DMS 273 treated with DMSO at 0.1 percent for 48 hours (cell line): ENCODE data around the gene CCDC186.
"Not testable (repeated sequence)": the region's sequence is repeated elsewhere in the genome, so short reads cannot be mapped to it uniquely, and the experiment has no call there.

Source experiments
- DNase-seq: peaks from one replicate; lab custom pipeline; 2025; lab: John Stamatoyannopoulos, UW

Gene CCDC186

GRCh38 chr10:114173603-114173920 lies 441 bp downstream of the CCDC186 start:
- no peak for DNase-seq

- no peak for DNase-seq
Observed at GRCh38 chr10:114172776-114173602, 1.0 kb downstream of the CCDC186 start.

- no peak for DNase-seq
Observed at GRCh38 chr10:114172216-114172615, 1.8 kb downstream of the CCDC186 start.

GRCh38 chr10:114168450-114169009 lies 5.5 kb downstream of the CCDC186 start:
- DNase-seq = no peak

- DNase-seq = no peak
Observed at GRCh38 chr10:114167985-114168384, 6.0 kb downstream of the CCDC186 start.

GRCh38 chr10:114166494-114166893 lies 7.5 kb downstream of the CCDC186 start:
- no peak for DNase-seq

- DNase-seq = no peak
Observed at GRCh38 chr10:114166043-114166442, 8.0 kb downstream of the CCDC186 start.

GRCh38 chr10:114163062-114163461 lies 10.9 kb downstream of the CCDC186 start:
- DNase-seq = no peak

GRCh38 chr10:114157912-114158311 lies 16.1 kb downstream of the CCDC186 start:
- DNase-seq = no peak

GRCh38 chr10:114151892-114152291 lies 22.1 kb downstream of the CCDC186 start:
- no peak for DNase-seq

GRCh38 chr10:114151486-114151885 lies 22.5 kb downstream of the CCDC186 start:
- DNase-seq = no peak

GRCh38 chr10:114149476-114149875 lies 24.5 kb downstream of the CCDC186 start:
- DNase-seq = not testable (repeated sequence)

- DNase-seq = no peak
Observed at GRCh38 chr10:114143160-114143559, 30.8 kb downstream of the CCDC186 start.

- no peak for DNase-seq
Observed at GRCh38 chr10:114142018-114142417, 32.0 kb downstream of the CCDC186 start.

- DNase-seq = not testable (repeated sequence)
Observed at GRCh38 chr10:114140827-114141226, 33.2 kb downstream of the CCDC186 start.

GRCh38 chr10:114140036-114140435 lies 34.0 kb downstream of the CCDC186 start:
- no peak for DNase-seq

GRCh38 chr10:114138581-114138980 lies 35.4 kb downstream of the CCDC186 start:
- no peak for DNase-seq

- DNase-seq = no peak
Observed at GRCh38 chr10:114135476-114135875, 38.5 kb downstream of the CCDC186 start.

- no peak for DNase-seq
Observed at GRCh38 chr10:114131094-114131493, 42.9 kb downstream of the CCDC186 start.

- DNase-seq = no peak
Observed at GRCh38 chr10:114121031-114121430, 53.0 kb downstream of the CCDC186 start.

GRCh38 chr10:114118514-114118913 lies 55.5 kb downstream of the CCDC186 start:
- DNase-seq = no peak

- DNase-seq = no peak
Observed at GRCh38 chr10:114117728-114118127, 56.3 kb downstream of the CCDC186 start.

- no peak for DNase-seq
Observed at GRCh38 chr10:114115661-114116445, 58.1 kb downstream of the CCDC186 start.
